Activated CD8-positive, alpha-beta T cell treated with anti-CD3 and anti-CD28 coated beads, Interleukin-2, amount 10 ng/mL, durations not matched to agents 7 days and 5 days (primary cell): ENCODE results near the gene CASZ1. TPM values are rescaled to one million over a fixed set of nuclear protein-coding genes. Genes with fewer than 3 reads are reported as not detected.

Experiments used
- ATAC-seq: fragments of 150-1000 bp; cut with Tn5 transposase; one replicate; pipeline ENCODE4 v1.10.0; 2021; ENCODE audit warnings: moderate library complexity
- CTCF ChIA-PET: fragments of 350-600 bp; sonication (Branson Sonifier 250); formaldehyde crosslinking; loops from one replicate; lab custom pipeline; 2021; ENCODE audit warnings: antibody characterized with exemption; lab: Charles Lee
- POLR2A ChIA-PET: fragments of 350-600 bp; sonication (Branson Sonifier 250); formaldehyde crosslinking; loops from one replicate; lab custom pipeline; 2021; ENCODE audit warnings: antibody characterized with exemption; lab: Charles Lee
- DNase-seq: peaks from one replicate; pipeline ENCODE4 v3.0.0-alpha.2; 2020
- H3K27ac Mint-ChIP-seq: one replicate; pipeline ENCODE4 v1.8.0; 2021; ENCODE audit warnings: mild to moderate bottlenecking, mixed read lengths
- H3K27me3 Mint-ChIP-seq: one replicate; pipeline ENCODE4 v1.8.0; 2021; ENCODE audit warnings: low read depth, mixed read lengths
- H3K36me3 Mint-ChIP-seq: one replicate; pipeline ENCODE4 v1.8.0; 2021; ENCODE audit warnings: low read depth, mixed read lengths
- H3K4me1 Mint-ChIP-seq: one replicate; pipeline ENCODE4 v1.8.0; 2021; ENCODE audit warnings: low read depth, mixed read lengths
- H3K4me3 Mint-ChIP-seq: one replicate; pipeline ENCODE4 v1.8.0; 2021; ENCODE audit warnings: mild to moderate bottlenecking, mixed read lengths
- H3K9me3 Mint-ChIP-seq: one replicate; pipeline ENCODE4 v1.8.0; 2022; ENCODE audit warnings: mixed read lengths; ENCODE audit not compliant: insufficient read depth
- total RNA-seq, 2 experiments: library from RNA; stranded (reverse); gene quantifications; one replicate each; pipeline ENCODE4 v1.2.3, GENCODE V29; 2021

Gene CASZ1
- total RNA-seq, 2 experiments from 2014 or later: 9.9 to 10.2 TPM

- no peaks in the 10 kb centered on the region for H3K9me3 Mint-ChIP-seq
- ATAC-seq (no peak), DNase-seq (no peak)
- no peaks in the 10 kb centered on the region for H3K36me3 Mint-ChIP-seq
- POLR2A ChIA-PET: no interaction called here
- H3K27ac Mint-ChIP-seq: no peak overlapping the region
- H3K4me3 Mint-ChIP-seq: no peak overlapping the region
- CTCF ChIA-PET: no interaction called here
- no peaks in the 10 kb centered on the region for H3K4me1 Mint-ChIP-seq
- no peaks in the 10 kb centered on the region for H3K27me3 Mint-ChIP-seq
Observed at GRCh38 chr1:10708757-10709156, 87.7 kb downstream of the CASZ1 start.

GRCh38 chr1:10707208-10707607 lies 89.2 kb downstream of the CASZ1 start:
- ChIA-PET CTCF (no interaction called here), POLR2A (no interaction called here)
- no peak for DNase-seq
- Mint-ChIP-seq H3K36me3 (no peaks in the 10 kb centered on the region), H3K27ac (no peak overlapping the region), H3K4me3 (no peak overlapping the region), H3K4me1 (no peaks in the 10 kb centered on the region), H3K27me3 (no peaks in the 10 kb centered on the region), H3K9me3 (no peaks in the 10 kb centered on the region)
- no peak for ATAC-seq

DNA sequence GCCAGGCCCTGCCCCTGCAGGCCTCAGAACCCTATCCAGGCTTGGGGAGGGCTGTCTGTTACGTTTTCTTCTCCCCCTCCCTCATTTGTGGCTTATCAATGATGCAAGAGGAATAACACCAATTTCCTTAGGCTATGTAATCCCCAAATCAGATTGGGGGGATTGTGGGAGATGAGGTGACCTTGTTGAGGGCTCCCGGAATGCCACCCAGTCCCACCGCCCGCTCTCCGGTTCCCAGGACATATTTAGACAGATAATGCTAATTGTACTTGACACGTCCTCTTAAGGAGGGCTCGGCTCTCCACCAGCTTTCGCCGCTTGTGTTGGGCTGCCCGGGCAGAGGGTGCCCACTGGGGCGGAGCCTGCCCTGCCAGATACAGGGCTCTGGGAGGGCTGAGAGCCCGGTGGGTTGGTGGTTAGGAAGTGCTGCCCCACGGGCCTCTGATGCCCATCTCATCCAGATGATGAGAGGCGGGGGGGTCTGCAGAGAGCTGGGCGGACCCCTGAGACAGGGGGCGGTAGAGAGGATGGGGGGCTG lies 90.0 kb downstream of the CASZ1 start:
- ChIA-PET POLR2A (no interaction called here), CTCF (no interaction called here)
- Mint-ChIP-seq H3K4me3 (no peak overlapping the region), H3K9me3 (no peaks in the 10 kb centered on the region), H3K27me3 (no peaks in the 10 kb centered on the region), H3K36me3 (no peaks in the 10 kb centered on the region), H3K27ac (no peak overlapping the region), H3K4me1 (no peaks in the 10 kb centered on the region)
- no peak for DNase-seq
- ATAC-seq: no peak

- DNase-seq (no peak), ATAC-seq (no peak)
- no peaks in the 10 kb centered on the region for H3K4me1 Mint-ChIP-seq
- no peaks in the 10 kb centered on the region for H3K9me3 Mint-ChIP-seq
- ChIA-PET CTCF (no interaction called here), POLR2A (no interaction called here)
- H3K27me3 Mint-ChIP-seq: no peaks in the 10 kb centered on the region
- H3K27ac Mint-ChIP-seq: no peak overlapping the region
- H3K36me3 Mint-ChIP-seq: no peaks in the 10 kb centered on the region
- no peak overlapping the region for H3K4me3 Mint-ChIP-seq
Observed at GRCh38 chr1:10705953-10706352, 90.5 kb downstream of the CASZ1 start.

DNA sequence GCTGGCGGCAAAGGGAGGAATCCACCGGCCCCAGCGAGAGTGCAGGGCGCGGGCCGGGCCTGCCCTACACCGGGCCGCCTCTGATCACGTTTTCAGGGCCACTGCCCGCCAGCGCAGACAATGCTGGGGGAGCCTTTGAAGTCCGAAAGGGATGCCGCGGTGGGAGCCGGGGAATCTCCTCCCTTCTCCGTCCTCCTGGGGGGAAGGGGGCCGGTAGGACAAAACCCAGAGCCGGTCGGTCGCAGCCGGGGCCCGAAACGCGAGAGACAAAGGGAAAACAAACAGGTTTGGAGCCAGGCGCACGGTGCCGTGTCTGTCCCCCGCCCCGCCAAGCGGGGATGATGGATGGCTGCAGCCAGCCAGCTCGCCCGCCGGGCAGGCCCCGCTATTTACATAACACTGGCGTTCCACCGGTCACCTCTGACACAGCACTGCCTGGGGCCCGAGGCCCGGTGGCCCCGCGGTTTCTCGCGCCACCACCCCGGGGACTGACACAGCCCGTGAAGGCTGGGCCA lies 92.0 kb downstream of the CASZ1 start:
- no peaks in the 10 kb centered on the region for H3K36me3 Mint-ChIP-seq
- ATAC-seq (no peak), DNase-seq (no peak)
- ChIA-PET CTCF (no interaction called here), POLR2A (no interaction called here)
- no peak overlapping the region for H3K27ac Mint-ChIP-seq
- H3K4me1 Mint-ChIP-seq: no peaks in the 10 kb centered on the region
- H3K9me3 Mint-ChIP-seq: no peaks in the 10 kb centered on the region
- no peak overlapping the region for H3K4me3 Mint-ChIP-seq
- no peaks in the 10 kb centered on the region for H3K27me3 Mint-ChIP-seq

- H3K4me3 Mint-ChIP-seq: no peak overlapping the region
- no peaks in the 10 kb centered on the region for H3K9me3 Mint-ChIP-seq
- POLR2A ChIA-PET: no interaction called here
- CTCF ChIA-PET: no interaction called here
- H3K4me1 Mint-ChIP-seq: no peaks in the 10 kb centered on the region
- DNase-seq (no peak), ATAC-seq (no peak)
- no peaks in the 10 kb centered on the region for H3K27me3 Mint-ChIP-seq
- no peak overlapping the region for H3K27ac Mint-ChIP-seq
- no peaks in the 10 kb centered on the region for H3K36me3 Mint-ChIP-seq
Observed at GRCh38 chr1:10703702-10704101, 92.7 kb downstream of the CASZ1 start.

- ChIA-PET CTCF (no interaction called here), POLR2A (no interaction called here)
- Mint-ChIP-seq H3K27ac (no peak overlapping the region), H3K4me3 (no peak overlapping the region), H3K36me3 (no peaks in the 10 kb centered on the region), H3K4me1 (peaks cover 4% of the 10 kb centered on the region), H3K27me3 (peaks cover 6% of the 10 kb centered on the region), H3K9me3 (no peaks in the 10 kb centered on the region)
- DNase-seq (no peak), ATAC-seq (no peak)
Observed at GRCh38 chr1:10701145-10701544, 95.3 kb downstream of the CASZ1 start.

GRCh38 chr1:10699470-10699835 lies 97.0 kb downstream of the CASZ1 start:
- peaks cover 8% of the 10 kb centered on the region for H3K4me1 Mint-ChIP-seq
- POLR2A ChIA-PET: no interaction called here
- H3K9me3 Mint-ChIP-seq: no peaks in the 10 kb centered on the region
- H3K4me3 Mint-ChIP-seq: no peak overlapping the region
- DNase-seq (no peak), ATAC-seq (no peak)
- CTCF ChIA-PET: no interaction called here
- H3K27ac Mint-ChIP-seq: no peak overlapping the region
- peaks cover 11% of the 10 kb centered on the region for H3K27me3 Mint-ChIP-seq
- H3K36me3 Mint-ChIP-seq: no peaks in the 10 kb centered on the region

GRCh38 chr1:10698726-10699469 lies 97.5 kb downstream of the CASZ1 start:
- ChIA-PET POLR2A (no interaction called here), CTCF (no interaction called here)

DNA sequence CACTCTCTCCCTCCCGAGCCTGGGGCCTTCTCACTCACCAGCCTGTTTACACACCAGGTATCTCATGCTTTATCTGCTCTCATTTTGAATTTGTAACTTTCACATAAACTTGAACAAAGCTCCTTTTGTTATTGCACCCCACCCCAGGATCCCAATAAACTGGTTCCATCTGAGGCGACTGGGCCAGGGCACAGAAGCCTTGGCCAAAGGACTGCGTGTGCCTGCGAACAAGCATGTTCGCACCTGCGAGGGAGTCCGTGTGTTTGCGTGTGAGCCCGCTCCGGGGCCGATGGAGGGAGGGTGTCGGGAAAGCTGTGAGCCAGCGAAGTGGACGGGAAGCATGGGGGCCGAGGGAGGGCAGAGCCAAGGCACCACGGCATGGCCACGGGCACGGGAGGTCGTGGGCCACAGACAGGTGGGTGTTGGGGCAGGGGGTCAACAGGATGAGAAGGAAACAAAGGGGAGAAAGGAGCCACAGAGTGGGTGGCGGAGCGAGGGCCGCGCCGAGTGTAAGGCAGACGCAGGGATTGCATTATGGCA lies 98.8 kb downstream of the CASZ1 start:
- Mint-ChIP-seq H3K27ac (no peak overlapping the region), H3K27me3 (peaks cover 11% of the 10 kb centered on the region), H3K36me3 (no peaks in the 10 kb centered on the region), H3K9me3 (no peaks in the 10 kb centered on the region), H3K4me1 (peaks cover 15% of the 10 kb centered on the region), H3K4me3 (no peak overlapping the region)
- ChIA-PET POLR2A (interaction anchor here (0.6 kb wide), 1 partner anchor 1210 kb away, joined by 3 read pairs; no protein-coding TSS in a partner anchor), CTCF (no interaction called here)
- no peak for DNase-seq
- no peak for ATAC-seq

More at GRCh38 chr1:10698726-10699469, 97.5 kb downstream of the CASZ1 start:
- peaks cover 8% of the 10 kb centered on the region for H3K4me1 Mint-ChIP-seq
- H3K36me3 Mint-ChIP-seq: no peaks in the 10 kb centered on the region
- no peak for ATAC-seq
- peaks cover 11% of the 10 kb centered on the region for H3K27me3 Mint-ChIP-seq
- H3K9me3 Mint-ChIP-seq: no peaks in the 10 kb centered on the region
- DNase-seq: no peak
- H3K27ac Mint-ChIP-seq: no peak overlapping the region
- H3K4me3 Mint-ChIP-seq: no peak overlapping the region

DNA sequence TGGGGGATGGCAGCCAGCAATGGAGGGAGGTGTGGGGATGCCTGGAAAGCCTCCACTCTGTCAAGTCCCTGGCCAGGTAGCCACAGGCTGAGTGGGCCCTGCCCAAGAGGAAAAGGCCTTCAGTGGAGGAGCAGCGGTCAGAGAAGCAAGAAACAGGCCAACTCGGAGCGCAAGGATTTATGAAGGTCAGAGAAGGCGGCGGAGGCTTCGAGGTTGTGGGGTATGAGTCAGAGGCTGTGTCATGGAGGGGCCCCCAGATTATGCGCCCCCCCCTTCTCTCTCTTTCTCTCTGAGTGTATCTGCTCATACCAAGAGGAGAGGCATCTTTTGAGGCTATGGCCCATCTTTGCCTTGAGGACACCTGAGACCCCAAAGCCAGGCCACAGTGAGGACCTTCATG lies 99.5 kb downstream of the CASZ1 start:
- no peak overlapping the region for H3K4me3 Mint-ChIP-seq
- H3K27me3 Mint-ChIP-seq: peaks cover 11% of the 10 kb centered on the region
- ChIA-PET POLR2A (no interaction called here), CTCF (no interaction called here)
- H3K9me3 Mint-ChIP-seq: no peaks in the 10 kb centered on the region
- ATAC-seq: no peak
- H3K27ac Mint-ChIP-seq: no peak overlapping the region
- no peaks in the 10 kb centered on the region for H3K36me3 Mint-ChIP-seq
- peaks cover 20% of the 10 kb centered on the region for H3K4me1 Mint-ChIP-seq
- DNase-seq: no peak
